HG03432 (cell line): ENCODE results near the gene GGTLC3.
"Not testable (repeated sequence)": the region's sequence is repeated elsewhere in the genome, so short reads cannot be mapped to it uniquely, and the experiment has no call there.

ENCODE experiments used
- ATAC-seq: cut with Tn5 transposase; IDR thresholded peaks from one replicate; pipeline ENCODE4 v1.9.1; 2021; ENCODE audit warnings: mild to moderate bottlenecking, moderate library complexity; ENCODE audit not compliant: unreplicated experiment

Gene GGTLC3

GRCh38 chr22:18518061-18518460 lies at the start of gene GGTLC3:
Gene GGTLC3, minus strand, starts transcription at chr22:18518161. Its CDS starts 264 bp downstream, at chr22:18517897.
- ATAC-seq: not testable (repeated sequence)

GRCh38 chr22:18560099-18560974 lies 42.4 kb upstream of the GGTLC3 start:
- ATAC-seq: not testable (repeated sequence)

- ATAC-seq: not testable (repeated sequence)
Observed at GRCh38 chr22:18558939-18559338, 41.0 kb upstream of the GGTLC3 start.

- not testable (repeated sequence) for ATAC-seq
Observed at GRCh38 chr22:18558516-18558915, 40.6 kb upstream of the GGTLC3 start.

GRCh38 chr22:18554280-18555256 lies 36.6 kb upstream of the GGTLC3 start:
- not testable (repeated sequence) for ATAC-seq

- ATAC-seq: not testable (repeated sequence)
Observed at GRCh38 chr22:18552839-18553597, 35.1 kb upstream of the GGTLC3 start.

GRCh38 chr22:18551046-18551445 lies 33.1 kb upstream of the GGTLC3 start:
- not testable (repeated sequence) for ATAC-seq

- ATAC-seq: not testable (repeated sequence)
Observed at GRCh38 chr22:18549458-18550179, 31.7 kb upstream of the GGTLC3 start.

GRCh38 chr22:18544615-18545014 lies 26.7 kb upstream of the GGTLC3 start:
- not testable (repeated sequence) for ATAC-seq

GRCh38 chr22:18543400-18543799 lies 25.4 kb upstream of the GGTLC3 start:
- ATAC-seq: not testable (repeated sequence)

GRCh38 chr22:18539994-18540393 lies 22.0 kb upstream of the GGTLC3 start:
- ATAC-seq: not testable (repeated sequence)

- not testable (repeated sequence) for ATAC-seq
Observed at GRCh38 chr22:18534315-18534714, 16.4 kb upstream of the GGTLC3 start.

GRCh38 chr22:18533633-18534032 lies 15.7 kb upstream of the GGTLC3 start:
- not testable (repeated sequence) for ATAC-seq

GRCh38 chr22:18529416-18530145 lies 11.6 kb upstream of the GGTLC3 start:
- peak; percentile 17 for ATAC-seq

- peak; percentile 80 for ATAC-seq
Observed at GRCh38 chr22:18528597-18529415, 10.8 kb upstream of the GGTLC3 start.

- ATAC-seq: peak; percentile 31
Observed at GRCh38 chr22:18527752-18528596, 10.0 kb upstream of the GGTLC3 start, which contains the start of gene TMEM191B. Gene TMEM191B, plus strand, starts transcription at chr22:18527802. Its CDS starts 179 bp downstream, at chr22:18527981.

GRCh38 chr22:18523328-18523727 lies 5.4 kb upstream of the GGTLC3 start:
- ATAC-seq: not testable (repeated sequence)
